ENCODE results near the gene FSIP1.
A peak's percentile ranks its signal among the peaks of the same experiment; 100 is the strongest.

FSIP1 gene

GRCh38 chr15:39684233-39684632 lies 98.4 kb downstream of the FSIP1 start:
- no peak for DNase-seq (ENCODE audit: low spot score)

- DNase-seq (ENCODE audit: low spot score): no peak
Observed at GRCh38 chr15:39682366-39682765, 100.3 kb downstream of the FSIP1 start.

GRCh38 chr15:39680868-39681267 lies 101.8 kb downstream of the FSIP1 start:
- no peak for DNase-seq (ENCODE audit: low spot score)

- no peak for DNase-seq (ENCODE audit: low spot score)
Observed at GRCh38 chr15:39672666-39673065, 110.0 kb downstream of the FSIP1 start.

GRCh38 chr15:39672184-39672583 lies 110.5 kb downstream of the FSIP1 start:
- no peak for DNase-seq (ENCODE audit: low spot score)

- no peak for DNase-seq (ENCODE audit: low spot score)
Observed at GRCh38 chr15:39670687-39671086, 112.0 kb downstream of the FSIP1 start.

- no peak for DNase-seq (ENCODE audit: low spot score)
Observed at GRCh38 chr15:39669661-39670060, 113.0 kb downstream of the FSIP1 start.

GRCh38 chr15:39669241-39669640 lies 113.4 kb downstream of the FSIP1 start:
- no peak for DNase-seq (ENCODE audit: low spot score)

GRCh38 chr15:39668457-39668856 lies 114.2 kb downstream of the FSIP1 start:
- DNase-seq (ENCODE audit: low spot score): no peak

- no peak for DNase-seq (ENCODE audit: low spot score)
Observed at GRCh38 chr15:39667382-39668127, 115.1 kb downstream of the FSIP1 start.

GRCh38 chr15:39666677-39667076 lies 116.0 kb downstream of the FSIP1 start:
- no peak for DNase-seq (ENCODE audit: low spot score)

- peak; percentile 13 for DNase-seq (ENCODE audit: low spot score)
Observed at GRCh38 chr15:39665629-39666250, 116.9 kb downstream of the FSIP1 start.

GRCh38 chr15:39663704-39664250 lies 118.9 kb downstream of the FSIP1 start:
- DNase-seq (ENCODE audit: low spot score): no peak

GRCh38 chr15:39661776-39662175 lies 120.9 kb downstream of the FSIP1 start:
- DNase-seq (ENCODE audit: low spot score): no peak

GRCh38 chr15:39658740-39659139 lies 123.9 kb downstream of the FSIP1 start:
- no peak for DNase-seq (ENCODE audit: low spot score)

GRCh38 chr15:39657668-39658067 lies 125.0 kb downstream of the FSIP1 start:
- DNase-seq (ENCODE audit: low spot score): peak; percentile 9

GRCh38 chr15:39657181-39657580 lies 125.5 kb downstream of the FSIP1 start:
- no peak for DNase-seq (ENCODE audit: low spot score)

- no peak for DNase-seq (ENCODE audit: low spot score)
Observed at GRCh38 chr15:39654304-39654703, 128.3 kb downstream of the FSIP1 start.

GRCh38 chr15:39651881-39652280 lies 130.8 kb downstream of the FSIP1 start:
- DNase-seq (ENCODE audit: low spot score): no peak

GRCh38 chr15:39651295-39651694 lies 131.3 kb downstream of the FSIP1 start:
- no peak for DNase-seq (ENCODE audit: low spot score)

- no peak for DNase-seq (ENCODE audit: low spot score)
Observed at GRCh38 chr15:39649757-39650156, 132.9 kb downstream of the FSIP1 start.

- no peak for DNase-seq (ENCODE audit: low spot score)
Observed at GRCh38 chr15:39646425-39646824, 136.2 kb downstream of the FSIP1 start.

- DNase-seq (ENCODE audit: low spot score): no peak
Observed at GRCh38 chr15:39645976-39646257, 136.7 kb downstream of the FSIP1 start.
